ENCODE data around the gene PLD3.
"Not testable (repeated sequence)": the region's sequence is repeated elsewhere in the genome, so short reads cannot be mapped to it uniquely, and the experiment has no call there.

PLD3 gene

DNA sequence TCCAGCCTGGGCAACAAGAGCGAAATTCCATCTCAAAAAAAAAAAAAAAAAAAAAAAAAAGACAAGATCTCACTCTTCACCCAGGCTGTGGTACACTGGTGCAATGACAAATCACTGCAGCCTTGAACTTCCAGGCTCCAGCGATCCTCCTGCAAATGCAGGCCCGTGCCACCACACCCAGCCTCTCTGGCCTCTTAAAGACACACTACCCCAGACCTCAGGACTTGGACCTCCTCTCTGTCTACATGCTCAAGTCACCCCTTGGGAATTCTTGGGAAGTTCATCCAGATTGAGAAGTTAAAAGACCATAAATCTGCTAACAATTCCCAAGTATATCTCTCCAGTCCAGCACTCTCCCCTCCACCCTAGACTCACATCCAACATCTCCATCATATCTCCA lies 52.1 kb downstream of the PLD3 start:
- DNase-seq, result no peak
- H3K4me1 ChIP-seq (ENCODE audit: control insufficient read depth in 1 of 2, insufficient read depth in 2 of 2, low read length in 2 of 2), result peaks cover 0 to 3% of the 10 kb centered on the region in 2 experiments
- WGBS (ENCODE audit: extremely low coverage, insufficient coverage, insufficient read length), result no CpG with 5 or more reads among the region's 3 CpGs
- no peaks in the 10 kb centered on the region for H3K79me2 ChIP-seq (ENCODE audit: control insufficient read depth, insufficient read depth, low read length, poor library complexity)
- H3K4ac ChIP-seq (ENCODE audit: low read depth, low read length), result no peak overlapping the region
- peaks cover 4% of the 10 kb centered on the region for H3K9me3 ChIP-seq (ENCODE audit: insufficient read depth, low read depth, low read length)
- no peak overlapping the region for H3K14ac ChIP-seq (ENCODE audit: low read length)
- H4K12ac ChIP-seq (ENCODE audit: low read depth, low read length), result no peak overlapping the region
- H3K18ac ChIP-seq (ENCODE audit: low read length), result no peak overlapping the region
- H3K27ac ChIP-seq (ENCODE audit: low read depth, low read length), result no peak overlapping the region
- no peak overlapping the region for H2BK5ac ChIP-seq (ENCODE audit: low read depth, low read length, poor library complexity)
- no peak overlapping the region for H2AFZ ChIP-seq (ENCODE audit: insufficient read depth, low read length, poor library complexity)
- no peak overlapping the region for H3K23ac ChIP-seq (ENCODE audit: low read length)
- H3K79me1 ChIP-seq (ENCODE audit: low read length), result peaks cover 7% of the 10 kb centered on the region
- no peak overlapping the region for H3K9ac ChIP-seq (ENCODE audit: low read length)
- H2BK12ac ChIP-seq (ENCODE audit: low read length), result no peak overlapping the region
- H4K91ac ChIP-seq (ENCODE audit: low read depth, low read length), result no peak overlapping the region
- H3K4me2 ChIP-seq (ENCODE audit: low read length), result no peak overlapping the region
- no peak overlapping the region for H4K8ac ChIP-seq (ENCODE audit: low read depth, low read length)
- no peak overlapping the region for H2BK120ac ChIP-seq (ENCODE audit: insufficient read depth, low read length, poor library complexity)
- H3K36me3 ChIP-seq (ENCODE audit: control insufficient read depth in 1 of 2, insufficient read depth in 2 of 2, low read length in 2 of 2), result no peaks in the 10 kb centered on the region
- H3K4me3 ChIP-seq (ENCODE audit: low read depth, low read length), result no peak overlapping the region
- no peak overlapping the region for H2AK5ac ChIP-seq (ENCODE audit: low read length)
- H3K27me3 ChIP-seq (ENCODE audit: insufficient read depth, low read length), result no peaks in the 10 kb centered on the region

DNA sequence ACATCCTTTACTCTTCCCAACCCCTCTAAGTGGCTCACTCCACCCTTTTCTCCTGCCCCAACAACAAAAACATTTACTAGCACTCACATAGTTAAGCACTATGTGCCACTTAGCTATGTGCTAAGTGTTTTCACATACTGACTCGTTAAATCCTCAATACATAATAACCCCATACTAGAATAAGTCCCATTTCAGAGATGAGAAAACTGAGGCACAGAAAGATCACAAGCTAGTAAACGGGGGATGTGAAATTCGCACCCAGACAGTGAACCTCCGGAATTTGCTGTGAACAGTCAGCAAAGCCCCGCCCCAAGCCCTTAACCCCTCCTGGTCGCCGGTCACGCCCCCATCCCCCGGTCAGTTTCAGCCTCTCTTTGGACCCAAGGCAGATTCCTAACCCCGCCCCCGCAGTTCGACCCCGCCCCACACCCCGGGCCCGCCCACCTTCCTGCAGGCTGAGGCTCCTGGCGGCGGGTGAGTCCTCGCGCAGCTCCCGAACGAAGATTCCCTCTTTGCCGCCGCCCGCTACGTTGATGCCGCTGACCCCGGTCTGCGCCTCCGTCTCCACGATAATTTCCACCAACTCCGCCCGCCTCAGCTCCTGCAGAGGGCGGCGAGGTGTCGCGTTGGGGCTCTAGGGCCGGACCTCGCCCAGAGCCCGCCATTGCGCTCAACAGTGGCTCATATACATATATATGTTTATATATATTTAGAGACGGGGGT lies 54.9 kb downstream of the PLD3 start:
- Histone ChIP-seq H3K4ac (ENCODE audit: low read depth, low read length) (no peak overlapping the region), H3K4me2 (ENCODE audit: low read length) (peak overlapping the region; percentile 97), H3K23ac (ENCODE audit: low read length) (no peak overlapping the region), H4K91ac (ENCODE audit: low read depth, low read length) (peak overlapping the region; percentile 72), H3K36me3 (ENCODE audit: control insufficient read depth in 1 of 2, insufficient read depth in 2 of 2, low read length in 2 of 2) (no peaks in the 10 kb centered on the region), H3K14ac (ENCODE audit: low read length) (peak overlapping the region; percentile 91), H3K27ac (ENCODE audit: low read depth, low read length) (peak overlapping the region; percentile 27), H3K79me1 (ENCODE audit: low read length) (peaks cover 7% of the 10 kb centered on the region), H3K18ac (ENCODE audit: low read length) (peak overlapping the region; percentile 37), H3K4me1 (ENCODE audit: control insufficient read depth in 1 of 2, insufficient read depth in 2 of 2, low read length in 2 of 2) (peaks cover 0 to 2% of the 10 kb centered on the region in 2 experiments), H2AK5ac (ENCODE audit: low read length) (peak overlapping the region; percentile 22), H3K27me3 (ENCODE audit: insufficient read depth, low read length) (no peaks in the 10 kb centered on the region), H3K9ac (ENCODE audit: low read length) (peak overlapping the region; percentile 81), H4K12ac (ENCODE audit: low read depth, low read length) (peak overlapping the region; percentile 86), H3K9me3 (ENCODE audit: insufficient read depth, low read depth, low read length) (peaks cover 3% of the 10 kb centered on the region), H2BK5ac (ENCODE audit: low read depth, low read length, poor library complexity) (peak overlapping the region; percentile 26), H3K79me2 (ENCODE audit: control insufficient read depth, insufficient read depth, low read length, poor library complexity) (no peaks in the 10 kb centered on the region), H4K8ac (ENCODE audit: low read depth, low read length) (peak overlapping the region; percentile 74), H2BK12ac (ENCODE audit: low read length) (no peak overlapping the region), H2BK120ac (ENCODE audit: insufficient read depth, low read length, poor library complexity) (peak overlapping the region; percentile 11), H2AFZ (ENCODE audit: insufficient read depth, low read length, poor library complexity) (peak overlapping the region; percentile 56), H3K4me3 (ENCODE audit: low read depth, low read length) (peak overlapping the region; percentile 75)
- DNase-seq, result peak; percentile 80 to 85
- no CpG with 5 or more reads among the region's 41 CpGs for WGBS (ENCODE audit: extremely low coverage, insufficient coverage, insufficient read length)

DNA sequence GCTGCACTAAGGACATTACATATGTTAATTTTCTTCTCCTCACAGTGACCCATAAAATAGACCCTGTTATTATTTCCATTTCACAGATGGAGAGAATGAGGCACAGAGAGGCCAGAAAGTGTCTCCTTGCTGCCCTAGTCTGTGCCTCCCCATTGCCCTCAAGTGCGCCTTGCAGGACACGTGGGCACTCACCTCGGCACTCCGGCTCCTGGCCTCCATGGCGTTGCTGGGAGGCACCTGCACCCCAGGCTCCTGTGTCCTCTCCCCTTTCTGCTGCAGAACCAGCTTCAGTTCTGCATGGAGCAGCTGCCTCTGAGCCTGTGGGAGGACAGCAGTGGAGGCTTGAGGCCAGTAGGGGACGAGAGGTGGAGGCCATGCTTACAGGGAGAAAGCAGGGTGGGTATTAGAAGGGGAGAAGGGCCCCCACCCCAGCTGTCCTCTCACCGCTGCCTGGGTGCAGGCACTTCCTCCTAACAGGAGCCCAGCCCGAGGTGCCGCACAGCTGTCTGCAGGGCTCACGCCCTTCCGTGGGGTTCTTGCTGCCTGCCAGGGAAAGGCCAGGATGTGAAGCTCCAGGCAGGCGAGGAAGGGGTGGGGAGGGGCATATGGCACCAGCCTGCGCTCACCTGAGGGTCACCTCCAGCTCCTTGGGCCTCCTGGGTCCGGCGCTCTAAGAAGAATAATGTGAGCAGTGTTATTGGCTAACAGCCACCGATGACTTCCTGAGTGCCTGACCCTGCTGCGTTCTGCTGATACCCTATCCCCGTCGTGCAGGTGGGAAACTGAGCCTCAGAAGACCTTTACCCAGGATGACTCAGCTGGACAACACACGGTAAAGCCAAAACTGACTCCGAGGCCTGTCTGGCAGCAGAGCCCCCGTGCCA lies 59.5 kb downstream of the PLD3 start:
- H3K23ac ChIP-seq (ENCODE audit: low read length), result no peak overlapping the region
- H3K27ac ChIP-seq (ENCODE audit: low read depth, low read length), result no peak overlapping the region
- H3K4me2 ChIP-seq (ENCODE audit: low read length), result no peak overlapping the region
- H3K4ac ChIP-seq (ENCODE audit: low read depth, low read length), result no peak overlapping the region
- H3K18ac ChIP-seq (ENCODE audit: low read length), result no peak overlapping the region
- no peaks in the 10 kb centered on the region for H3K4me1 ChIP-seq (ENCODE audit: control insufficient read depth in 1 of 2, insufficient read depth in 2 of 2, low read length in 2 of 2)
- H3K79me1 ChIP-seq (ENCODE audit: low read length), result peaks cover 7% of the 10 kb centered on the region
- H2AK5ac ChIP-seq (ENCODE audit: low read length), result no peak overlapping the region
- H4K8ac ChIP-seq (ENCODE audit: low read depth, low read length), result no peak overlapping the region
- H3K79me2 ChIP-seq (ENCODE audit: control insufficient read depth, insufficient read depth, low read length, poor library complexity), result no peaks in the 10 kb centered on the region
- H4K91ac ChIP-seq (ENCODE audit: low read depth, low read length), result no peak overlapping the region
- no peak overlapping the region for H2BK5ac ChIP-seq (ENCODE audit: low read depth, low read length, poor library complexity)
- no peaks in the 10 kb centered on the region for H3K27me3 ChIP-seq (ENCODE audit: insufficient read depth, low read length)
- H4K12ac ChIP-seq (ENCODE audit: low read depth, low read length), result no peak overlapping the region
- H3K4me3 ChIP-seq (ENCODE audit: low read depth, low read length), result no peak overlapping the region
- no peak overlapping the region for H2BK120ac ChIP-seq (ENCODE audit: insufficient read depth, low read length, poor library complexity)
- no peak overlapping the region for H2AFZ ChIP-seq (ENCODE audit: insufficient read depth, low read length, poor library complexity)
- no peak overlapping the region for H2BK12ac ChIP-seq (ENCODE audit: low read length)
- DNase-seq, result no peak
- H3K36me3 ChIP-seq (ENCODE audit: control insufficient read depth in 1 of 2, insufficient read depth in 2 of 2, low read length in 2 of 2), result no peaks in the 10 kb centered on the region
- no peak overlapping the region for H3K14ac ChIP-seq (ENCODE audit: low read length)
- H3K9ac ChIP-seq (ENCODE audit: low read length), result no peak overlapping the region
- peaks cover 2% of the 10 kb centered on the region for H3K9me3 ChIP-seq (ENCODE audit: insufficient read depth, low read depth, low read length)
- WGBS (ENCODE audit: extremely low coverage, insufficient coverage, insufficient read length), result no CpG with 5 or more reads among the region's 22 CpGs

DNA sequence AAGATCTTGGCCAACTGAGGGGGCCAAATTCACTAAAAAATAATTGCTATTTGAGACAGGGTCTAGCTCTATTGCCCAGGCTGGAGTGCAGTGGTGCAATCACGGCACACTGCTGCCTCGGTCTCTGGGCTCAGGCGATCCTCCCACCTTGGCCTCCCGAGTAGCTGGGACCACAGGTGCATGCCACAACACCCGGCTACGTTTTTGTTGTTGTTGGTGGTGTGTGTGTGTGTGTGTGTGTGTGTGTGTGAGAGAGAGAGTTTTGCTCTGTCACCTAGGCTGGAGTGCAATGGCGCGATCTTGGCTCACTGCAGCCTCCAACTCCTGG lies 60.1 kb downstream of the PLD3 start:
- H3K79me1 ChIP-seq (ENCODE audit: low read length); H4K91ac ChIP-seq (ENCODE audit: low read depth, low read length); H3K4ac ChIP-seq (ENCODE audit: low read depth, low read length); H3K9me3 ChIP-seq (ENCODE audit: insufficient read depth, low read depth, low read length); H2BK5ac ChIP-seq (ENCODE audit: low read depth, low read length, poor library complexity); H3K27me3 ChIP-seq (ENCODE audit: insufficient read depth, low read length); H3K9ac ChIP-seq (ENCODE audit: low read length); H3K36me3 ChIP-seq (ENCODE audit: control insufficient read depth in 1 of 2, insufficient read depth in 2 of 2, low read length in 2 of 2); H3K18ac ChIP-seq (ENCODE audit: low read length); H2AFZ ChIP-seq (ENCODE audit: insufficient read depth, low read length, poor library complexity); H3K4me2 ChIP-seq (ENCODE audit: low read length); H3K23ac ChIP-seq (ENCODE audit: low read length); H2BK120ac ChIP-seq (ENCODE audit: insufficient read depth, low read length, poor library complexity); H3K4me1 ChIP-seq (ENCODE audit: control insufficient read depth in 1 of 2, insufficient read depth in 2 of 2, low read length in 2 of 2); DNase-seq; H4K8ac ChIP-seq (ENCODE audit: low read depth, low read length); H3K4me3 ChIP-seq (ENCODE audit: low read depth, low read length); H2AK5ac ChIP-seq (ENCODE audit: low read length); H4K12ac ChIP-seq (ENCODE audit: low read depth, low read length); H3K14ac ChIP-seq (ENCODE audit: low read length); H3K79me2 ChIP-seq (ENCODE audit: control insufficient read depth, insufficient read depth, low read length, poor library complexity); H2BK12ac ChIP-seq (ENCODE audit: low read length); H3K27ac ChIP-seq (ENCODE audit: low read depth, low read length): not testable (repeated sequence)
- no CpG with 5 or more reads among the region's 8 CpGs for WGBS (ENCODE audit: extremely low coverage, insufficient coverage, insufficient read length)

Data from trophoblast cell (in vitro differentiated cells and primary cell).